Nucleus accumbens (tissue), 56 donors: Measurements from ENCODE around the gene RPL22L1.
"Not testable (repeated sequence)": the region's sequence is repeated elsewhere in the genome, so short reads cannot be mapped to it uniquely, and the experiment has no call there.

ENCODE experiments used
- DNase-seq, 56 donors: peaks; one replicate each; lab custom pipeline; 2025; lab: John Stamatoyannopoulos, UW

Gene RPL22L1

GRCh38 chr3:170836491-170836890 lies 33.5 kb downstream of the RPL22L1 start:
- no peak for DNase-seq

DNA sequence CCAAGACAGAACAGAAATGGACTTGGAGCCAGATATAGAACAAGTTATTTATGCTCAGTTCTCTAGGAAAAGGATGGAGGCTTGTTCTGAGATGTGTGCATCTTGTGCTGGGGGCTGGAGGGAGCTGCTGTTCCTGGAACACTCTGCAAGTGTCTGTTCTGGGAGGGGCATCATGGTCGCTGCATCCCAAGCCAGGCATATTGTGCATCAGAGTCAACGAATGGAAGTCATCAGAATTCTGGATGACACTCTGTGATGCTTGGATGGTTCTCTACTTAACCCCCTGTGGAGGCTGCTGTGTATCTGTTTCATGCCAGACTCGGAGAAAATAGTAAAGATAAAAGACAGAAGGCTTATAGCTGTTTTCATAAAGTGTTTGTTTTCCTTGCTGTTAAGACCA lies 34.7 kb downstream of the RPL22L1 start:
- no peak for DNase-seq

DNA sequence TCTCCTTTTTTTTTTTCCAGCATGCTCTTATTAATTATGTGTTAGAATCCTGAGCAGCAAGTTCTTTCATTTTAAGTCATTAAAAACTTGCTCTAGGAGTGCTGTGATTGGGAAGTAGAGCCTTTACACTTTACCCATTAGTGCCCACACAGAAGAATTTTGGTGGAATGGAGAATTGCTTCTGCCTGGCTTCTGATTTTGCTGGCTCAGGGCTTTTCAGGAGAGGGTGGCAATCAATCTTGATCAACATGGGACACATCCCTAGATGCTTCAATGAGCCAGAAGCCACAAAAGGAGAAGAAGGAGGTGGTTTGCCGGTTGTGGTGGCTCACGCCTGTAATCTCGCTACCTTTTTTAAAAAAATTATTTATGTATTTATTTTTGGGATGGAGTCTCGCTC lies 39.4 kb downstream of the RPL22L1 start:
- DNase-seq: no peak

DNA sequence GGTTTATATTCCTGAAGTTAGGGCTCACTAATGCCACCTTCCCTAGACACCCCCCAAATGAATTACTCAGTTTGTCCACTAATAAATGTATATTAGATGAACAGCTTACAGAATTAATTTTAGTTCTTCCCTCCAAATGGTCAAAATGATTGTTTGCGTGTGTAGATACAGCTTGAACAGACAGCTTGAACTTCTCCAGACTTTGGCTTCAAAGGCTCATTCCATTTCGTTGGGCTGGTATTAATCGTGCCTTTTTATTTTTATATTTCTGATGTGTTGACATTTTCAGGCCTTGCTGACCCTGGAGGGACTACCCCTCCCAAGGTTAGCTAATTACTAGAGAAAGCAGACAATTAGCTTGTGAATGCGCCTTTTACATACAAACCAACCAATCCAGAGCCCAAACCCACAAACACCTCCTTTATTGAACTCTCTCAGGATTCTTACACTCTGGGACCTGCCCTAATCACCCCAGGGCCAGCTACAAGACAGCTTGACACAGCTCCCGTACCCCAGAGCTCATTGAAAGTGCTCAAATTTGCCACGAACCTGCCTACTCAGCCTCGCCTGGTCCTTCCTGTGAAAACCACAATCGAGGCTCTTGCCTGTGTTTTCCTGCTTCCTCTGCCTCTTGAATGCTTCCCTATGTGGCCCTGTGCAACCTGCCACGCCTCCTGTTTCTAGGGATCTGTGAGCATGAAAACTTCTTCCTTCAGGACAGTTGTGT lies 40.3 kb downstream of the RPL22L1 start:
- no peak for DNase-seq

DNA sequence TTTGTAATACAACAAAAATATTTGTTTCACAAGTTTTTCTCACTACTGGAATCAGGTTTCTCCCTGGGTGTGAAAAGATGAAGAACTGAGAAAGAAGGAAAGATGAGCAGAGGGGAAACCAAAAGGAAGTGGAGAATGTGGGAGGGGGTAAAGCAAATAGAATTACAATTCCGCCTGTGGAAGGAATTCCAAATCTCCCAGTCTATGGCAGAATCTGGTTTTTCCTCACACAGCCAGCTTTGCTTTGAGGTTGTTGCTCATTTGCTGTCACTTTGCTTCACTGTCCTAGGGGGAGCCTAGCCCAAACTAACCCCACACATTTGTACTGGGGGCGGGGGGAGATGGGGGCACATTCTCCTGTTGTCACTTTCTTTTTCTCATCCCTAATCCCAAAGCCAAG lies 43.9 kb downstream of the RPL22L1 start:
- DNase-seq: no peak

GRCh38 chr3:170823562-170823961 lies 46.4 kb downstream of the RPL22L1 start:
- DNase-seq: not testable (repeated sequence)

DNA sequence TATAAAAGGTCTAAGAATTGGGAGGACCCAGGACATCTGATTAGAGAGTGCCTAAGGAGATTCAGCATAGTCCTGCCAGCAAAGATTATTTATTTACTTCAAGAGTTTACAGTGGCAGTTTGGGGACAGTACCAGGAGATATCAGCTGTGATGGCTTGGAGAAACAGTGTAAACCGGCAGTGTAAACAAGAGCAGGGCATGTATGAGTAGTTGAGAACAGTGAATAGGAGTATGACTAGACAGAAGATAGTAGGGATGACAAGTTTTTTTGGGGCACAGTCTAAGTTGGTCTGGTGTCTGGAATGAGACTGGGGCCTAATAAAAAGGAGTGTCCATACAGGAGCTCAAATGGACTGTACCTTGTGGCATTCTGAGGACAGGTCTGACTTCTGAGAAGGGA lies 51.7 kb downstream of the RPL22L1 start:
- not testable (repeated sequence) for DNase-seq

GRCh38 chr3:170817471-170817870 lies 52.5 kb downstream of the RPL22L1 start:
- DNase-seq: not testable (repeated sequence)

- DNase-seq: no peak
Observed at GRCh38 chr3:170816841-170817240, 53.2 kb downstream of the RPL22L1 start.

GRCh38 chr3:170816341-170816740 lies 53.7 kb downstream of the RPL22L1 start:
- DNase-seq: no peak

DNA sequence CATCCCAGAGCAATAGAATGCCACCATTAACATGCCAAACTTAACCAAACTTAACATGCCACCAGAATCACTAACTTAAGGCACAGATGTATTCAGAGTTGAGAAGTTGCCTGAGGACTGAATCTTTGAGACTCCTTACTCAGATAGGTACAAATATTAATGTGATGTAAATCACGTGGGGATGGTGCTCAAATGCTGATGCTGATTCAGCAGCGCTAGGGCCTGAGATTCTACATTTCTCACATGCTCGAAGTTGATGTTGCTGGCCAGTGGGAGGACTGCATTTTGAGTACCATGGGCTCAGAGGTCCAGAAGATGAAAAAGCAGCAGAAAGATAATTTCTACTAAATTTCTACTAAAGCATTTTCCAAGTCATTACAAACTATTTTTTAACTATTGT lies 54.1 kb downstream of the RPL22L1 start:
- DNase-seq: no peak

- no peak for DNase-seq
Observed at GRCh38 chr3:170815340-170815739, 54.7 kb downstream of the RPL22L1 start.
